Cortex of kidney (tissue), 1 donor: Measurements from ENCODE around the gene N4BP3.
A peak's percentile ranks its signal among the peaks of the same experiment; 100 is the strongest.

Source experiments
- DNase-seq: peaks from one replicate; lab custom pipeline; 2025; lab: John Stamatoyannopoulos, UW

Gene N4BP3

DNA sequence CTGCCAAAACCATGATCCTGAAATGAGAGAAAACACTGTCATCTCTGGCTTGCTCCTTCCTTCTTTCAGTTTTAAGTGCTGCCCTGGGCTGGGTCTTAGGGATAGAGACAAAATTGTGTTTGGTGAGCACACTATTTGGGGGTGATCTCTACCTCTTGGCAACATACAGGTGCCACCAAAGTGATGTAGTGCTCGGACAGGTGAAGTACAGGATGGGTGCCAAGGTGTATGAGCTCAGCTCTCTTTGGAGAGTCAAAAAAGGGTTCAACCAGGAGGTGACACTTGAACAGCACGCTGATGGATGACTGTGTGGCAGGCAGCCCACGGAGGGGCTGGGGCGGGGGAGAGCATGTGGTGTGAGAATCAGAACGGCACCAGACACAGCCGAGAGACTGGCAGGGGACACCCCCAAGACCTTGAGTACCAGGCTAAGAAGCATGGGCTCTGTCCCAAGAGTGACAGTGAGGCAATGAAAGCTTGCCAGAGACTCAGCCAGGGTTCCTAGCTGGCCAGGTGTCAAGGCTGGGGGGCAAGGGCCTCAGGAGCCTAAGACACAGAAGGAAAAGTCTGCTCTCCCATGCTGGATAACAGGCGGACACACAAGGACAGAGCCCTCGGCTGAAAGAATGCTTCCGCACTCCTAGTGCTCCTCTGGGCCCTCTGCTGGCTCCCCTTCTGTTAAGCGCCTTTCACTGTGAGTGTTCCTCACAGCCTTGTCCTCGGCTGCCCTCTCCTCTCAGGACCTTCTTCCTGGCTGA is 37.8 kb downstream of the N4BP3 start:
- no peak for DNase-seq

DNA sequence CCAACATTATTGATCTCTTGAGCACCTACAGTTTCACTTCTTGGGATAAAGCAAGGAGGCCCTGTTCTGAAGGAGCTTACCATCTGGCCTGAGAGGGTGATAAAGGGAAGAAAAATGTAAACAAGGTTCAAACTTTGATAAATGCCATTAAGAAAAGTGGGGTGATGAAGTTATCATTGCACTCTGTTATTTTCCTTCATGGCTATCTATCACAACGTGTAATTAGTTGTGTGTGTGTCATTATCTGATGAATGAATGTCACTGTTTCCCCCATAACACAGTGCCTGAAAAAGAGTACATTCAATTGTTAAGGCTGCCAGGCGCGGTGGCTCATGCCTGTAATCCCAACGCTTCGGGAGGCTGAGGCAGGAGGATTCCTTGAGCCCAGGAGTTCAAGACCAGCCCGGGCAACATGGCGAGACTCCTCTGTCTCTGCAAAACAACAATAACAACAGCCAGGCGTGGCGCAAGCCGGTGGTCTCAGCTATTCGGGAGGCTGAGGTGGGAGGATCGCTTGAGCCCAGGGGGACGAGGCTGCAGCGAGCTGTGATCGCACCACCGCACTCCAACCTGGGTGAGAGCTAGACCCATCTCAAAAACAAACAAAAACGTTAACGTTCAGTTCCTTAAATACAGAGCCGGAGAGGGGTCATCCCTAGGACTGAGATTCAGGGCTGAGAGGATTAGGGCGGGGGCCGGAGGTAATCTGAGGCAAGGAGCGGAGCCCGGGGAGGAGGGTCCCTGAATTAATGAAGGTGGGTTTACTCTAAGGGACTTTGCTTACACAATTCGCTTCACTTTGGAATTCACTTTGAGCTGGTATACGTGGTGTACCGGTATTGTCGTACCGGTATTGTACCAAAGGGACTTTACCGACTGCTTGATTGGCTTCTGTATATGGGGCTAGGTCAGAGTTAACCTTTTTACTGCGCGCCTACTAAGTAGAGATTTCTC is 39.4 kb downstream of the N4BP3 start:
- DNase-seq: no peak

DNA sequence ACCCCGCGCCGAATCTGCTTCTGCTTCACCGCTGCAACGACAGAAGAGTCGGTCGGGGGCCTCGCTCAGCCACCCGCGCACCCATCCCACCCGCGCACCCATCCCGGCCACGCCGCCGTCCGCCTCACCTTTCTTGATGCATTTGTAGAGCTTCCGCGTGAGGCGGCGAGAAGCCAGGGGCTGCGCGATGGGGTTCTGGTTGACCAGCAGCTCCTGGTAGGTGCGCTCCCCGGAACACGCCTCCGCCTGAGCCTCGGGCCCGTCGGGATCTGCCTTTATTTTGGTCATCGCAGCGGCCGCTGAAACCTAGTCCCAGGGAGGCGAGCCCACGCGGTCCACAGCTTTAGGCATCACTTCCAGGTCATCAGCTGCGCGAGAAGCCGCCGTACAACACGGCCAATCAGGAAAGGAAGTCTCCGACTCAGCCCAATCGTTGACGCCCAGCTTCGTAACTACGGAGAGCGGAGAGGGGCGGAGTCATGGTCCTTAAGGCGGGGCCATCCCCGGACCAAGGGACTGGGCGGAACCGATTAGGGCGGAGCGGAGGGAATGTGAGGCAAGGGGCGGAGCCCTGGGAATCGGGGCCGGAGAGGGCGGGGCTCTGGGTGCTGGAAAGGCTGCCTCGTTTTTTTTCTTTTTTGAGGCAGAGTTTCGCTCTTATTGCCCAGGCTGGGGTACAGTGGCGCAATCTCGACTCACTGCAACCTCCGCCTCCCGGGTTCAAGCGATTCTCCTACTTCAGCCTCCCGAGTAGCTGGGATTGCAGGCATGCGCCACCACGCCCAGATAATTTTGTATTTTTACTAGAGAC is 40.4 kb downstream of the N4BP3 start, which contains the start of gene NHP2:
Gene NHP2 (minus strand): TSS at position 356 of the 811 bp plus-strand sequence. CDS start 68 bp downstream, at position 288.
- DNase-seq: peak; percentile 38

DNA sequence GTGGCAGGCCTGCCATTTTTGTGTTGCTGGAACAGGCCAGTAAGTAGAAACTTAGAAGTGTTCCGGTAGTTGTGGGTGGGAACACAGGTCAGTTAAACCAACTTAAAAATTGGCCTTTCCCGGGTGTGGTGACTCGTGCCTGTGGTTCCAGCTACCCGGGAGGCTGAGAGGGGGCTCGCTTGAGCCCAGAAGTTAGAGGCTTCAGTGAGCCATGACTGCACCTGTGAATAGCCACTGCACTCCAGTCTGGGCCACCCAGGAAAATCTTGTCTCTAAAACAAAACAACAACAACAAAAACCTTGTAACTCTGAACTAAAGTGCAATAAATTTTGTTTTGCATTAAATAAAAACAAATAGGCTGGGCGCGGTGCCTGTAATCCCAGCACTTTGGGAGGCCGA is 41.7 kb downstream of the N4BP3 start:
- DNase-seq: no peak

DNA sequence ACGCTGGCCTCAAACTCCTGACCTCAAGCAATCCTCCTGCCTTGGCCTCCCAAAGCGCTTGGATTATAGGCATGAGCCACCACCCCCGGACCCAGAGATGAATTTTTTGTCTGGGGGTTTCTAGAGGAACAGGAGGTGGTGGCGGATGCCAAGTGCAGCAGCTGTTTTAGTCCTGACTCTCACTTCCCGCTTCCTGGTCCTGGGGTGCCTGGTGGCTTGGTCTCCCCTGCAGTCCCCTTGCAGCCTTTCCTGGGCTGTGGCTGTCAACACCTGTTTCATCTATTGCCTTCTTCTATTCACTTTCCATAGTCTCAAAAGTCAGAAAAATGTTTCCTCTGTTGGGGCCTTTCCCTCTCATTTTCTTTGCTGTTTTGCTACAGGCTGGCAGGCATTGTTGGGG is 46.8 kb downstream of the N4BP3 start:
- DNase-seq: no peak

DNA sequence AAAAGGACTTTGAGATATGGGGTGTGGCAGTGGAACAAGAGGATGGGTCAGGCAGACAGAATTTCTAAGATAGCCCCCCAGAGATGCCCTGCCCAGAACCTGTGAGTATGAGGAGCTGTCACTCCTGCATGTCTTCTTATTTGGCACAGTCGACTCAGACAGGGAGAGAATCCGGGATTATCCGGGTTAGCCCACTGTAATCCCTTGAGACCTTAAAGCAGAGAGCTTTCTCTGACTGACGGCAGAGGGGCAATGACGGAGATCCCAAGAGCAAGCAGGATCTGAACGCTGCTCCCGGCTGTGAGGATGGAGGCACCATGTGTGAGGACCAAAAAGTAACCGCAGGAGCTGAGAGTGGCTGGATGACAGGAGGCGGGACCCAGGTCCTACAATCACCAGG is 49.1 kb downstream of the N4BP3 start:
- DNase-seq: no peak

DNA sequence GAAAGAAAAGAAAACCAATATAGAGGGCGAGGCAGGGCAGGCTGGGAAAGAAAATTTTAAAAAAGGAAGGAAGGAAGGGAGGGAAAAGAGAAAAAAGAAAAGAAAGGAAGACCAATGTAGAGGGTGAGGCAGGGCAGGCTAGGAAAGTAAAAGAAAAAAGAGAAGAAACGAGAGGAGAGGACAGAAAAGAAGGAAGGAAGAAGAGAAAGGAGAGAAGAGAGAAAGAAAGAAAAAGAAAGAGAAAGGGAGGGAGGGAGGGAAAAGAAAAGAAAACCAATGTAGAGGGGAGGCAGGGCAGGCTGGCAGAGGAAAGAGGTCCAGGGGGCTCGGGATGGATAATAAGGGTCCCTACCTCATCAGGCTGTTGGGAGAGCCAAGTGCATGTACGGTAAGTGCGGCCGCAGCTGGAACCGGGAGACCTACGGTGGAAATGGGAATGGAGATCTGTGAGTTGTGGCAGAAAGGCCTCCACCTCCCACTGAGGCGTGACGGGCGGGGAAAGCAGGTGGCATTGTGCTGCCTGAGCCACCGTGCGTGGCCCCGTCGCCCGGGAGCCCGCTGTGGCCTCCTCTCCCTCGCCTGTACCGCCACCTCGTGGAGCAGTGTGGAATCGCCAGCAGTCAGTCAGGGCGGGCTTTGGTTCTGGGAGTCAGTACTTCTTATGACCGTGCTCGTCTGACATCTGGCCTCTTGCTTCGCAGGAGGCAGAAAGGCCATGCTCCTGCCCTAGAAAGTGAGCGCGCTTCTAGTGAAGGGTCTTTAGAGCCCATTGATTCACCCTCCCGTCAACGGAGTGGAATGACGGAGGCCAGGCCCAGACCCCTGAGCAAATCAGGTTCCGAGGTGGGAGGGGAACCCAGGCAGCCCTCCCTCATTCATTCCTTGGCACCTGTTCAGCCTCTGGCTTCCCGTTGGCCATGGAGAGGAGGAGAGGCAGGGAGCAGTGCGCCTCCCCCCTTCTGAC is 50.7 kb downstream of the N4BP3 start:
- no peak for DNase-seq

DNA sequence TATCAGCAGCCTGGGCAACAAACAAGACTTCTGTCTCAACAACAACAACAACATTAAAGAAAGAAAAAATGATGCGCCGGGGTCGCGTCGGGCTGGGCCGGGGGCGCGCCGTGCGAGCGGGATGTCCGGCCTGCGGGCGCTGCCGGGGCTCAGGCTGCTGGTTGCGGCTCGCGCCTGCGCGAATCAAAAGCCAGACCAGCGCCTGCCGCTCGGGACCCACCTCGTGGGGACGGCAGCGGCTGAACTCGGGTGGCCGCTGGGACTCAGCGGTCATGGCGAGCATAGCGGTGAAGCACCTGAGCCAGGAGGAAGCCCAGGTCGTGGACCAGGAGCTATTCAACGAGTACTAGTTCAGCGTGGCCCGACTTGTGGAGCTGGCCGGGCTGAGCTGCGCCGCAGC is 52.2 kb downstream of the N4BP3 start:
- no peak for DNase-seq

DNA sequence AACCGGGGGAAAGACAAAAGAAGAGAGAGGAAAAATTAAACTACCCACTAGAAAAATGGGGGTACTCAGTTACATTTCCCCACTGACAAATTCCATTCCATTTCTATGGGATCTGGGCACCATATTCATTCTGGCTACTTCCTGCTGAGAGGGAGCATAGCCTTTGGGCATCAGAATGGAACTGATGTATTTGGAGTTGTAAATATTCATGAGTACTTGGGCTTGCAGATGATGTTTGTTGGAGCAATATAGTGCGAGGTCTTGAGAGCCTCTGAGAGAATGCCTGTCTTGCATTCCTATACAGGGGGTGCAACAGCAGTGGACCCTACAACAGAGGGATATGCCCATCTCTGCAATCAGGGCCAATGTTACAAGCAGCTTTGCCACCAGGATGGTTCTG is 57.1 kb downstream of the N4BP3 start:
- DNase-seq: no peak

DNA sequence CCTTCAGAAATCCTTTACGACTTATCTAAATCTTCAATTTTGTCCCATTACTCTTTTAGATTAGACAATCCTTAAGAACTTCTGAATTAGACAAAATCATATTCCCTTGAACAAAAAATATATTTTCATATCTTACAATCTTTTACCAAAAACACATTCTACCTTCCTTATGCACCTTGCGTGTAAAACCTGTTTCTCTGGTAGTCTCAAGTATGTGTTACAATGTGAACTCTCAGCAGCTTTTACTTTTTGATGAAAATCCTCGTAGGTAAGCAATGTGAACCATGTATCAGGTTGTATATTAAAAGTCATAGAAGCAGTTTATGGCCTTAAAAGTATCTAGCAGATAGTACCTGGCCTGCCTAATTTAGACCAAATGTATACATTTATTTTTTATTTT is 61.1 kb downstream of the N4BP3 start:
- no peak for DNase-seq
